Body of pancreas (tissue), 4 donors: ENCODE measurements around the gene ZNF613. TPM values are rescaled to one million over a fixed set of nuclear protein-coding genes. Genes with fewer than 3 reads are reported as not detected.
"Not testable (repeated sequence)": the region's sequence is repeated elsewhere in the genome, so short reads cannot be mapped to it uniquely, and the experiment has no call there.

Experiments used
- ATAC-seq: fragments of 150-250 bp; one replicate; pipeline ENCODE4 v1.9.1; 2016
- DNase-seq, 4 donors: peaks; one replicate each; pipeline ENCODE4 v3.0.0-alpha.2; 2019
- H3K27ac ChIP-seq, 4 donors: fragments of 200-600 bp; sonication (generic); 1 replicate in 3 of 4; 2 replicates in 1 of 4; pipeline versions ENCODE4 v1.5.1 to v1.6.1; 2016 to 2019; ENCODE audit warnings: mild to moderate bottlenecking in 1 of 4, mixed read lengths in 1 of 4, moderate library complexity in 1 of 4
- H3K27me3 ChIP-seq, 2 donors: fragments of 200-600 bp; sonication (generic); one replicate each; pipeline ENCODE4 v1.6.0; 2016; ENCODE audit warnings: mild to moderate bottlenecking in 1 of 2
- H3K36me3 ChIP-seq, 2 donors: fragments of 200-600 bp; sonication (generic); replicated peaks in 1 of 2; 2 replicates each; pipeline ENCODE4 v1.5.1; 2016; ENCODE audit warnings: low read depth in 2 of 2; ENCODE audit not compliant: insufficient read depth in 1 of 2
- H3K4me1 ChIP-seq: fragments of 200-600 bp; sonication (generic); one replicate; pipeline ENCODE4 v1.6.0; 2016
- H3K4me3 ChIP-seq, 2 donors: fragments of 200-600 bp; sonication (generic); 1 replicate in 1 of 2; 2 replicates in 1 of 2; pipeline ENCODE4 v1.5.1; 2016 to 2019
- H3K9me3 ChIP-seq, 3 donors: fragments of 200-600 bp; sonication (generic); 1 replicate in 2 of 3; 2 replicates in 1 of 3; pipeline ENCODE4 v1.5.1; 2016
- POLR2A ChIP-seq, 3 donors: fragments of 450-650 bp; IDR thresholded peaks; one replicate each; pipeline ENCODE4 v1.6.1; 2016; ENCODE audit warnings: antibody characterized with exemption in 3 of 3, mild to moderate bottlenecking in 2 of 3
- WGBS, 2 donors: methylation state at CpG; one replicate each; pipeline ENCODE4 v1.1.5; 2017; 5-methylcytosine and 5-hydroxymethylcytosine counted together
- intact Hi-C: fragments of 100-400 bp; cut with DNase I; formaldehyde crosslinking; loops from one replicate; pipeline ENCODE4 v1.15.1; 2023
- total RNA-seq, 2 donors: library from RNA; depleted of rRNA; stranded (reverse); fragments of >200 nt; gene quantifications; one replicate each; pipeline ENCODE4 v1.1.0, GENCODE V29; 2016
- TF ChIP-seq, protein P1 (sequence below), 7 experiments: fragments of 450-650 bp in 4 of 7; fragments of 200-600 bp in 3 of 7; sonication (generic) in 3 of 7; IDR thresholded peaks; one replicate each; pipeline ENCODE4 v1.5.1; 2016 to 2019; ENCODE audit warnings: antibody characterized with exemption in 7 of 7

Gene ZNF613
- total RNA-seq, 2 donors from 2014 or later: 2.3 to 10.5 TPM

DNA sequence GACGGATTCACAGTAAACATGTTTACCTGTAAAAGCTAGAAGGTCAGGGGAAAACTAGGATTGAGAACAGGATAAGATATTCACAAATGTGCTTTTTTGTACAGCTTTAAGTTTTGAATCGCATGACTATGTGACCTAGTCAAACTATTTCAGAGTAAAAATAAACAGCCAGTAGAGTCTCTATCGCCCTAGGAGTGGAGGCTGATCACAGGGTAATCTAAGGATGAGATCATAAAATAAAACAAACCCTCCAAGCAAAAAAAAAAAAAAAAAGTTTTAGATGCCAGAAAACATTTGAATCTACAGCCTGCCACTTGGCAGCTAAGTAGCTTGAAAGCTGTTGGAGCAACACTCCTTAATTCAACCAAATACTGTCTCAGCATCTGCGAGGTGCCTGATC is 32.5 kb downstream of the ZNF613 start:
- ATAC-seq (no peak), DNase-seq (no peak)
- no peaks in the 10 kb centered on the region for H3K27me3 ChIP-seq
- peaks cover 1 to 3% of the 10 kb centered on the region in 2 donors for H3K36me3 ChIP-seq
- peaks cover 0 to 29% (median 5%) of the 10 kb centered on the region in 3 donors for H3K9me3 ChIP-seq
- H3K4me3 ChIP-seq: no peak overlapping the region
- intact Hi-C loops: no loop called here
- TF ChIP-seq, protein P1, sequence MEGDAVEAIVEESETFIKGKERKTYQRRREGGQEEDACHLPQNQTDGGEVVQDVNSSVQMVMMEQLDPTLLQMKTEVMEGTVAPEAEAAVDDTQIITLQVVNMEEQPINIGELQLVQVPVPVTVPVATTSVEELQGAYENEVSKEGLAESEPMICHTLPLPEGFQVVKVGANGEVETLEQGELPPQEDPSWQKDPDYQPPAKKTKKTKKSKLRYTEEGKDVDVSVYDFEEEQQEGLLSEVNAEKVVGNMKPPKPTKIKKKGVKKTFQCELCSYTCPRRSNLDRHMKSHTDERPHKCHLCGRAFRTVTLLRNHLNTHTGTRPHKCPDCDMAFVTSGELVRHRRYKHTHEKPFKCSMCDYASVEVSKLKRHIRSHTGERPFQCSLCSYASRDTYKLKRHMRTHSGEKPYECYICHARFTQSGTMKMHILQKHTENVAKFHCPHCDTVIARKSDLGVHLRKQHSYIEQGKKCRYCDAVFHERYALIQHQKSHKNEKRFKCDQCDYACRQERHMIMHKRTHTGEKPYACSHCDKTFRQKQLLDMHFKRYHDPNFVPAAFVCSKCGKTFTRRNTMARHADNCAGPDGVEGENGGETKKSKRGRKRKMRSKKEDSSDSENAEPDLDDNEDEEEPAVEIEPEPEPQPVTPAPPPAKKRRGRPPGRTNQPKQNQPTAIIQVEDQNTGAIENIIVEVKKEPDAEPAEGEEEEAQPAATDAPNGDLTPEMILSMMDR (IDR thresholded peaks at IDR 0.05): no peak
- TF ChIP-seq POLR2A (IDR thresholded peaks at IDR 0.05): no peak
- WGBS, 2 donors: 79 to 80% methylated on average over 4 of the region's 4 CpGs
- H3K4me1 ChIP-seq: no peaks in the 10 kb centered on the region
- H3K27ac ChIP-seq: no peak overlapping the region

DNA sequence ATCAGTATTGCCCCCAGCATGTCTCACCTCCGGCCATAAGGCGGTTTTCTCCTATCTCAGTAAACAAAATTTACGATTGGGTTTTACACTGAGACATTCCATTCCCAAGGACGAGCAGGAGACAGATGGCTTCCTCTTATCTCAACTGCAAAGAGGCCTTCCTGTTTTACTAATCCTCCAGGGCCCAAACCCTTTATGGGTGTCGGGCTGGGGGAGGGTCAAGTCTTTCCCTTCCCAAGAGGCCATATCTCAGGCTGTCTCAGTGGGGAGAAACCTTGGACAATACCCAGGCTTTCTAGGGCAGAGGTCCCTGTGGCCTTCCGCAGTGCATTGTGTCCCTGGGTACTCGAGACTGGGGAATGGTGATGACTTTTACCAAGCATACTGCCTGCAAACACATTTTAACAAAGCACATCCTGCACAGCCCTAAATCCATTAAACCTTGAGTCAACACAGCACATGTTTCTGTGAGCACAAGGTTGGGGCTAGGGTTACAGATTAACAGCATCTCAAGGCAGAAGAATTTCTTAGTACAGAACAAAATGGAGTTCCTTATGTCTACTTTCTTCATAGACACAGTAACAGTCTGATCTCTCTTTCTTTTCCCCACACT is 33.5 kb downstream of the ZNF613 start:
- H3K4me1 ChIP-seq, H3K27ac ChIP-seq, H3K27me3 ChIP-seq, DNase-seq, H3K4me3 ChIP-seq, ATAC-seq, intact Hi-C loops: not testable (repeated sequence)
- Histone ChIP-seq H3K9me3 (peaks cover 0 to 39% (median 5%) of the 10 kb centered on the region in 3 donors), H3K36me3 (peaks cover 10 to 12% of the 10 kb centered on the region in 2 donors)
- WGBS, 2 donors: 21 to 30% methylated on average over 6 to 7 of the region's 7 CpGs

DNA sequence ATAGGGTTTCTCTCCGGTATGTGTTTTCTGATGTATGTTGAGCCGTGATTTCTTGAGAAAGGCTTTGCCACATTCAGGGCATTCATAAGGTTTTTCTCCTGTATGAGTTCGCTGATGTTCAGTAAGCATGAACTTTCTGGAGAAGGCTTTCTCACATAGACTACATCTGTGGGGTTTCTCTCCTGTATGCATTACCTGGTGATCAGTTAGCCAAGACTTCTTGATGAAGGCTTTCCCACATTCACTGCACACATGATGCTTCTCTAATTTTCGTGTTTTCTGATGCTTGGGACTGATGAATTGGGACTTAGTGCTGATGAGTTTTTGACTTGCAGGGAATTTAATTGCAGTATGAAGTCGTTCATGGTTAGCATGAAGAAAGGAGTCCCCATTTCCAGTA is 38.3 kb downstream of the ZNF613 start:
- no peak for ATAC-seq
- no peak for TF ChIP-seq POLR2A (IDR thresholded peaks at IDR 0.05)
- TF ChIP-seq, protein P1 (IDR thresholded peaks at IDR 0.05): no peak
- peaks cover 40 to 46% of the 10 kb centered on the region in 2 donors for H3K36me3 ChIP-seq
- DNase-seq: no peak
- H3K27me3 ChIP-seq: no peaks in the 10 kb centered on the region
- H3K4me1 ChIP-seq: no peaks in the 10 kb centered on the region
- H3K9me3 ChIP-seq: peaks cover 0 to 69% (median 2%) of the 10 kb centered on the region in 3 donors
- H3K27ac ChIP-seq: no peak overlapping the region
- H3K4me3 ChIP-seq: no peak overlapping the region
- 92 to 99% methylated on average over 5 of the region's 5 CpGs for WGBS, 2 donors
- intact Hi-C loops: no loop called here

DNA sequence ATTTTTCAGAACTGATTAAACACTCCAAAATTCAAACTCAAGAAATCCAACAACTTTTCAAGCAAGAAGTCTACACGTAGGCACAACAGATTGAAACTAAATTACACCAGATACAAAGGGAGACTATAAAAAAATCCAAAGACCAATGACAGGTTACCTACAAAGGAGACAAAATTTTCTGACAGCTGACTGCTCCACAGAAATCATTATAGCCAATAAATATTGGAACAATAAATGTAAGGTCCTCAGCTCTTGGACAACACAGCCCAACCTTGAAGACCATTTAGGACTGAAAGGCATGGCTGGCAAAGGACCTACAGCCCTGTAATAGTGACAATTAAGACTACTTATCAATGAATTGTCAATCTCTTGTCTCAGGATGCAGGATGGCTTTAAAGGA is 43.4 kb downstream of the ZNF613 start:
- Histone ChIP-seq H3K36me3 (peaks cover 49 to 72% of the 10 kb centered on the region in 2 donors), H3K27me3 (no peaks in the 10 kb centered on the region), H3K4me1 (no peaks in the 10 kb centered on the region), H3K27ac (no peak overlapping the region), H3K9me3 (peaks cover 0 to 81% (median 8%) of the 10 kb centered on the region in 3 donors), H3K4me3 (no peak overlapping the region)
- 100% methylated on average over 1 of the region's 1 CpG for WGBS, 2 donors
- intact Hi-C loops: no loop called here
- TF ChIP-seq POLR2A (IDR thresholded peaks at IDR 0.05): no peak
- TF ChIP-seq, protein P1 (IDR thresholded peaks at IDR 0.05): no peak
- DNase-seq: no peak
- no peak for ATAC-seq

DNA sequence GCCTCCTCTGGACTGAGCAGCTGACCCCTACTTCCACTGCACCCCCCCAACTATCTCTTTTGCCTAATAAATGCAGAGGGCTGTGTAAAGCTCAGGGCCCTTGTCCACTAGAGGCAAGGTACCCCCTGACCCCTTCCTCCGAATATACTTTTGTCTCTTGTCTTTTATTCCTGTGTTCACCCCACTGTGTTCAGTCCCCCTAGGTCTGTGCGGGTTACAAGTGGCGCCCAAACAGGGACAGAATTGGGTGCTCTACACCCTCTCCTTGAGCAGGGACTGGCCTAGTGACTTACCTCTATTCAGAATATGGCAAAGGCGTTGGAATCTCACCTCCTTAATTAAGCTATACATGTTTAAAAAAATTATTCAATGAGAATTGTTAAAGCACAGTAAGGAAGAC is 44.4 kb downstream of the ZNF613 start:
- ATAC-seq: no peak
- TF ChIP-seq, protein P1 (IDR thresholded peaks at IDR 0.05): no peak
- no peak for TF ChIP-seq POLR2A (IDR thresholded peaks at IDR 0.05)
- DNase-seq: no peak
- Histone ChIP-seq H3K36me3 (peaks cover 41 to 63% of the 10 kb centered on the region in 2 donors), H3K4me3 (no peak overlapping the region), H3K9me3 (peaks cover 0 to 81% (median 8%) of the 10 kb centered on the region in 3 donors), H3K27me3 (no peaks in the 10 kb centered on the region), H3K4me1 (no peaks in the 10 kb centered on the region), H3K27ac (no peak overlapping the region)
- 91 to 93% methylated on average over 4 of the region's 4 CpGs for WGBS, 2 donors
- intact Hi-C loops: no loop called here

DNA sequence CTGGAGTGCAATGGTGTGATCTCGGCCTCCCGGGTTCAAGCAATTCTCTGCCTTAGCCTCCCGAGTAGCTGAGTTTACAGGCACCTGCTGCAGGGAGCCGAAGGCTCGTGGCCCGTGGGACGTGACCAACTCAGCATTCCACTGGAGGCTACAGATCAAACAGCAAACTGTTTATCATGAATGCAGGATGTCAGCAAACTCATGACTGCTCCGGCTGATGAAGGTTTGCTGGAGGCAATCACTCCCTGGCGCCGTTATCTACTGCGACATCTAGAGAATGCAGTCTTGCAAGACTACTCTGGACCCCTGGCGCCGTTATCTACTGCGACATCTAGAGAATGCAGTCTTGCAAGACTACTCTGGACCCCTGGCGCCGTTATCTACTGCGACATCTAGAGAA is 48.5 kb downstream of the ZNF613 start:
- peaks cover 19 to 36% of the 10 kb centered on the region in 2 donors for H3K36me3 ChIP-seq
- H3K27ac ChIP-seq, H3K4me3 ChIP-seq, H3K4me1 ChIP-seq, ATAC-seq, intact Hi-C loops, DNase-seq, H3K27me3 ChIP-seq: not testable (repeated sequence)
- WGBS, 2 donors: 95 to 99% methylated on average over 17 of the region's 17 CpGs
- H3K9me3 ChIP-seq: peaks cover 0 to 91% (median 5%) of the 10 kb centered on the region in 3 donors
